Measurements from ENCODE around the gene OR6K6.

OR6K6 gene

GRCh38 chr1:158803678-158804077 is 49.2 kb downstream of the OR6K6 start:
- DNase-seq: no peak

All from NCI-H446 treated with DMSO at 0.1 percent for 48 hours (cell line).